ENCODE data around the gene SKAP1.

GRCh38 chr17:48155889-48156611, 274.0 kb downstream of the SKAP1 start:
- no peak for TF ChIP-seq POLR2A (IDR thresholded peaks at IDR 0.05; ENCODE audit: low read length)
- no peak for TF ChIP-seq GATA1 (IDR thresholded peaks at IDR 0.05; ENCODE audit: low read depth, low read length)

Data from erythroblast (primary cell).